Measurements from ENCODE around the gene SAMD14. TPM values are rescaled to one million over a fixed set of nuclear protein-coding genes. Genes with fewer than 3 reads are reported as not detected.

The SAMD14 gene
- total RNA-seq, 1 donor from 2014 or later = 3.6 TPM

DNA sequence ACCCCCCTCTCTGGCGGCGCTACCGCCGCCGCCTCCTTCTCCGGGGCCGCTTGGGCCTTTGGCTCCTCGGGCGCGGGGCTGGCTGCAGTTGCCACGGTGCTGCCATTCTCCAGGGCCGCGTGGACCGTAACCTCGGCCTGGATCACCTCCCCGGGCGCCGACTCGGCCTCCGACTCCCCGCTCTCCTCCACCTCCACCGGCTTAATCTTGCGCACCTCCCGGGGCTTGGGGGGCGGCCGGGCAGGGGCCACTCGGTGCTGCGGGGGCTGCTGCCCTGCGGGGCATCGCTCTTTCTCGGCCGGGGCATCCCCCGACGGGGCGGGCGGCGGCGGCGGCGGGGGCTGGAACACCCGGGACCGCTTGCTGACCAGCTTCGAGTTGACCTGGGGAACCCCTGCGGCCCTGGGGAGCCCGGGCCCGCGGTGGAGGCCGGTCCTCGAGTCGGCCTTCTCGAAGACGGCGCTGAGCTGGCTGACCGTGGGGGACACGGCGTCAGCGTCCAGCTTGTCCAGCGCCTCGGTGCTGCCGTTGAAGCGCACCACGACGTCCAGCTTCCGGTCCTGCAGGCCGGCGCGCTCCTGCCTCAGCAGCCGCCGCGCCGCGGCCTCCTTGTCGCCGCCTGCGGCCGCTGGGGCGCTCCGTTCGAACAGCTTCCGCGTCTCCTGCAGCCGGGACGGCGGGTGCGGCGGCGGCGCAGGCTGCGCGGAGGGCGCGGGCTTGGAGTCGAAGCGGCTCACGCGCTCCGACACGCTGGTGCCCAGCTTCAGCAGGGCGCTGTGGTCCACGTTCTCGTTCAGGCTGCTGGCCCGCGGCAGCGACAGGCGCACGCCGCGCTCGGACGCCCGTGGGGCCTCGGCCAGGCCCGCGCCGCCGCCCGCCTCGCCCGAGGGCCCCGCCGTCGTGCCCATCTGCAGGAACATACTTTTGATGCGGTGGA lies 19.7 kb upstream of the SAMD14 start:
- H3K27me3 Mint-ChIP-seq (ENCODE audit: insufficient read depth) = no peaks in the 10 kb centered on the region
- peak overlapping the region; percentile 94 for H3K27ac Mint-ChIP-seq

DNA sequence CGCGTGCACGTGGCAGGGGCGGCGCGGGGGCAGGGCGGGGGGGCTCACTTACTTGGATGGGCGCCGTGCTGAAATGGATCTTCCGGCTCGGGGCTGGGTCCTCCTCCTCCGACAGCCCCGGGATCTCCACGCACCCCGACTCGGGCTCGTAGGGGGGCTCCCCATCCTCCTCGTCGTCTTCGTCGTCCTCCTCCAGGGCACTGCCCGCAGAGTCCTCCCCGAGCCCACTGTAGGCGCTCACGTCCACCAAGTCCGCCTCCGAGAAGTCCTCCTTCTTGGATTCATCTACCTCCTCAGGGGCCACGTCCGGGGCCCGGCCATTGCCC lies 19.1 kb upstream of the SAMD14 start:
- Mint-ChIP-seq H3K4me1 (ENCODE audit: low read depth) (peaks cover 51% of the 10 kb centered on the region), H3K4me3 (peak overlapping the region; percentile 98), H3K36me3 (ENCODE audit: low read depth) (peaks cover 28% of the 10 kb centered on the region), H3K27me3 (ENCODE audit: insufficient read depth) (no peaks in the 10 kb centered on the region), H3K27ac (peak overlapping the region; percentile 94), H3K9me3 (no peaks in the 10 kb centered on the region)
- intact Hi-C loops (cut with micrococcal nuclease) = loop anchor here (2.0 kb wide), 1 partner anchor 18 kb away; the partner anchor contains the start of gene SAMD14
- no peak for DNase-seq (ENCODE audit: low spot score)

More for the DNA sequence above, 19.7 kb upstream of the SAMD14 start:
- peak; percentile 45 for DNase-seq (ENCODE audit: low spot score)
- H3K4me3 Mint-ChIP-seq = peak overlapping the region; percentile 98
- H3K36me3 Mint-ChIP-seq (ENCODE audit: low read depth) = peaks cover 22% of the 10 kb centered on the region
- peaks cover 51% of the 10 kb centered on the region for H3K4me1 Mint-ChIP-seq (ENCODE audit: low read depth)
- intact Hi-C loops (cut with micrococcal nuclease) = loop anchor here (2.0 to 5.0 kb wide), 3 partner anchors 19 to 472 kb away; partner anchors contain the start of genes KAT7, SAMD14 and SPOP
- H3K9me3 Mint-ChIP-seq = no peaks in the 10 kb centered on the region

DNA sequence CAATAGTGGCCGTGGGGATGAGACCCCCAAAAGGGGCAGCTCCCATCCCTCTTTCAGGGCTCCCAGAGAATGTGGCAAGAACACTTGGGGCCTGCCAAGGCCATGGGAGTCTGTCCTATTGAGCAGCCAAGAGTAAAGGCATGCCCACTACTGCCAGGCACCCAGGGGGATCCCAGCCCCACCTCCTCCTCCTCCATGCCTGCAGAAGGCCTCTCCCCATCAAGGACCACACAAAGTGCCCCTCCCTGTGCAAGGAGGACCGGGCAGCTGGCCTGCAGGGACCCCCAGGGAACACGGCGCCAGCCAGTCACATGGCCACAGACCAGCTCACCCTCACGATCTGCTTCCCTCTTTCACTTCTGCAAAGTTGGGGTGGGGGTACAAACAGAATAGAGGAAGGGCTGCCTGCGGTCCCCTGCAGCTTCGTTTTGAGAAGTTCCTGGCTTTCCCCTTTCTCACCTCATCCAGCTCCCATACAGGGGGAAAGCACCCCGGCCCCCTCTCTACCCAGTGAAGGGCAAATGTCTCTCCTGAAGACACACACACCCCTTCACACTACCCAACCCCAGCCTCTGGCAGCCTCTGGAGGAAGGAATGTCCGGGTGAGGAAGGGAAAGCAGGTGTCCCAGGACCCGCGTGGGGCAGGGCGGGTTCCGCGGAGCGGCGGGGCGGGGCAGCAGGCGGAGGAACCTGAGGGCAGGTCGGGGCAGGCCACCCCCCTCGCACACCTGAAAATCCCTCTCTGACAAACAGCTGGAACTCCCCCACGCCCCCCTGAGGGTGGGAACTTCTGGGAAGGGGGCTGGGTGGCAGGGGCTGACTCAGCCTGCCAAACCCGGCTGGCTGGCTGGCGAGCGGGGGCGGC lies 18.5 kb upstream of the SAMD14 start:
- peak; percentile 55 for DNase-seq (ENCODE audit: low spot score)
- intact Hi-C loops (cut with micrococcal nuclease) = loop anchor here (2.0 kb wide), 1 partner anchor 18 kb away; the partner anchor contains the start of gene SAMD14
- H3K4me1 Mint-ChIP-seq (ENCODE audit: low read depth) = peaks cover 56% of the 10 kb centered on the region
- H3K9me3 Mint-ChIP-seq = no peaks in the 10 kb centered on the region
- peak overlapping the region; percentile 94 for H3K27ac Mint-ChIP-seq
- peaks cover 30% of the 10 kb centered on the region for H3K36me3 Mint-ChIP-seq (ENCODE audit: low read depth)
- H3K4me3 Mint-ChIP-seq = peak overlapping the region; percentile 98
- H3K27me3 Mint-ChIP-seq (ENCODE audit: insufficient read depth) = no peaks in the 10 kb centered on the region

DNA sequence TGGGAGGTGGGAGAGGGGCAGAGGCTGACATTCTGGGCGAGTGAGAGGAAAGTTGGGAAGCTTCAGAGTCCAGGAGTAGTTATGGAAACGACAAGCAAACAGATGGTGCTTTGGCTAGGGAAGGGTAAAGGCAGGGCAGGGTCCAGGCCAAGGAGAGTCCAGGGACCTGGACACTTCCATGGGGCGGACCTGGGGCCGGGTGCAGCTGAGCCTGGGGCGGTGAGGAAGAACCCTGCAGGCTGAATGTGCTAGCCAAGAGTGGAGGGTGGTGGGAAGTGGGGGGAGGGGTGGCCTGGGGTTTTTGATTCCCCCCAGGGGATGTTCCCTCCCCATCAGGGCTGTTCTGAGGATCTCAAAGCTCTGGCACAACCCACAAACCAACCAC lies 17.9 kb upstream of the SAMD14 start:
- peaks cover 35% of the 10 kb centered on the region for H3K36me3 Mint-ChIP-seq (ENCODE audit: low read depth)
- no peaks in the 10 kb centered on the region for H3K9me3 Mint-ChIP-seq
- H3K4me1 Mint-ChIP-seq (ENCODE audit: low read depth) = peaks cover 62% of the 10 kb centered on the region
- peak overlapping the region; percentile 98 for H3K4me3 Mint-ChIP-seq
- H3K27me3 Mint-ChIP-seq (ENCODE audit: insufficient read depth) = no peaks in the 10 kb centered on the region
- DNase-seq (ENCODE audit: low spot score) = no peak
- H3K27ac Mint-ChIP-seq = peak overlapping the region; percentile 94
- intact Hi-C loops (cut with micrococcal nuclease) = loop anchor here (2.0 kb wide), 1 partner anchor 17 kb away; the partner anchor contains the start of gene SAMD14

DNA sequence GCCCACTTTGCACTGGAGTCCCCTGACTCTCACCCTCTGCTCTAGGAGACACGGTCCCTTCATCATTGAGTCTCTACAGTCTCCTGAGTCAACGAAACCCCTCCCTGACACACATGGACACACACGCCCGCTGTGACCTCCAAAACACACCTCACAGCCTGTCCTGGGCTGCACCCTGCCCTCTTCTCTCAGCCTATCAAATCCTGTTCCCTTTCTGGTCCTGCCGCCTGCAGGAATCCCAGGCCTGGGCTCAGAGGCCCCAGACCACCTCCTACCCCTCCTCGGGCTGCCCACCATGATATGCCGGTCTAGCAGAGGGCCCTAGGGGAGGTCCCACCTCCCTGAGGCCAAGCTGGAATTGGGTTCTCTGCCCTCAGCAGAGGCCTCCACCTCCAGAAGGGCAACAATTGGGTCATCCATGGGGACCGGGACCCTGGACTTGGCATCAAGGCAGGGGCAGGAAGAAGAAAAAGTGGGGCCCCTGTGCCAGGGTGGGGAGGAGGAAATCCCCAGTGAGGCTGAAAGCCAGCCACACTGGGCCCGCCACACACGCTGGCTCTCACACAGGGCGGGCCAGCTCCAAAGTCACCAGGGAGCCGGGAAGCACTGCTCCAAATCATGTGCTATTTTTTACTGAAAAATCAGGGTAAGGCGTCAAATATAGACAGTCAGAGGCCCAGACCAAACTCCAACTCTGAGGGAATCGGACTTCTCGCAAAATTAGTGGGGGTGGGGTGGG lies 17.1 kb upstream of the SAMD14 start:
- Mint-ChIP-seq H3K4me1 (ENCODE audit: low read depth) (peaks cover 65% of the 10 kb centered on the region), H3K27me3 (ENCODE audit: insufficient read depth) (no peaks in the 10 kb centered on the region), H3K27ac (peak overlapping the region; percentile 94), H3K4me3 (peak overlapping the region; percentile 98), H3K36me3 (ENCODE audit: low read depth) (peaks cover 42% of the 10 kb centered on the region), H3K9me3 (no peaks in the 10 kb centered on the region)
- intact Hi-C loops (cut with micrococcal nuclease) = no loop called here
- no peak for DNase-seq (ENCODE audit: low spot score)

DNA sequence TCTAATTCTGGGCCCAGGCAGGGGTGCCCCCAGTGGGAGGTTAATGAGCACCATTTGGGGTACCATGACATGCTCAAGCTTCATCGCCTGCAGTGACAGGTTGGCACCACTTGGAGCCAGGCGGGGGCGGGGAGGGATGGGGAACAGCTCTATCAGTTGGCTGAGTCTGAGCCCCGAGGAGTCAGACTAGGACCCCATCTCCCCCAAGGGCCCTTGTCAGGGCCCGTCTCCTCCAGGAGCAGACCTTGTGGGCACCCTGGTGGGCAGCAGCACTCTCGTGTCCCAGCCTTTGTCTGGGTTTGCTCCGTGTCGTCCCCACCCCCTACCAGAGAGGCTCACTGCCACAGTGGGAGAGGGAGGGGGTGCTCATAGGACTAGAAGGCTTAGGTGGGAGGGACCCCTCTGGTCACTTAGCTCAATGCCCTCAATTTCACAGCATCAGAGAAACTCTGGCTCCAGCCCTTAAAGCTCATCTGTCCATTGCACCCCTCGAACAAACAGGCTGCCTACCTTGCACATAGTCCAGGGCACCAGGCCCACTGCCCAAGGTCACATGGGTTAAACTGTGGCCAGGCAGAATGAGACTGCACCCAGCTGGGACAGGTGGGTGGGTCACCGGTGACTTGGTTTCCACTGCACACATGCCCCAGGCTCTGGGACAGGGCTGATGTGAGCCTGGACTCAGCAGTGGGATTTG lies 16.4 kb upstream of the SAMD14 start:
- peak overlapping the region; percentile 94 for H3K27ac Mint-ChIP-seq
- H3K36me3 Mint-ChIP-seq (ENCODE audit: low read depth) = peaks cover 47% of the 10 kb centered on the region
- intact Hi-C loops (cut with micrococcal nuclease) = no loop called here
- peak overlapping the region; percentile 98 for H3K4me3 Mint-ChIP-seq
- peaks cover 65% of the 10 kb centered on the region for H3K4me1 Mint-ChIP-seq (ENCODE audit: low read depth)
- no peaks in the 10 kb centered on the region for H3K27me3 Mint-ChIP-seq (ENCODE audit: insufficient read depth)
- H3K9me3 Mint-ChIP-seq = no peaks in the 10 kb centered on the region
- no peak for DNase-seq (ENCODE audit: low spot score)

DNA sequence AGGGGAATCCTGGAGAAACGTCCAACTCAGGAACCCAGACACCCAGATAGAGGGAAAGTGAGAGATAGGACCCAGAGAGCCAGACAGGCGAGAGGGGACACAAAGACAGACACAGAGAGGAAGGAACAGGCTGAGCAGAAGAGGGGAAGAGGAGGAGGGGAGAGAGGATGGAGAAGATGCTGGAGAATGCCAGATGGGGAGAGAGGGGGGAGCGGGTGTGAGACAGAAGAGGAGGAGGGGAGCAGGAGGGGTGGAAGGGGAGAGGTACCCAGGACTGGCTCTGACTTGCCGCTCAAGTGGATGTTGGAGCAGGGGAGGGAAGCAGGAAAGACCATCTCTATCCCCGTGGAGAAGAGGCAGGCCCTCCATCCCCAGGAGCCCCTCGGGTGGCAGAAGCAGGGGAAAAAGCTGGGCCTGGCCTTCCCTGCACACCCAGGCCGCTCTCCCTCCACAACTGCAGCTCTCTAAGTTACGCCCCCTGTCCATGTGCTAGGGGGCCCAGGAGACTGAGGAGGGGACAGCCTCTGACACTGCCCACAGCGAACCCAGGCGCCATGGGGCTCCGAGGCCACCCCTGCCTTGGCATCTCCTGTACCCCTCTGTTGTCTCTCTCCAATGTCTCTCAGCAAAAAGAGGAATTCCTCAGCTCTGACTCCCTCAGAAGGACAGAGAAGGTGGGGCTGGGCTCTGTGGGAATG lies 15.7 kb upstream of the SAMD14 start:
- intact Hi-C loops (cut with micrococcal nuclease) = no loop called here
- Mint-ChIP-seq H3K4me3 (peak overlapping the region; percentile 77), H3K27me3 (ENCODE audit: insufficient read depth) (no peaks in the 10 kb centered on the region), H3K27ac (peak overlapping the region; percentile 75), H3K4me1 (ENCODE audit: low read depth) (peaks cover 71% of the 10 kb centered on the region), H3K9me3 (no peaks in the 10 kb centered on the region), H3K36me3 (ENCODE audit: low read depth) (peaks cover 52% of the 10 kb centered on the region)
- DNase-seq (ENCODE audit: low spot score) = no peak

DNA sequence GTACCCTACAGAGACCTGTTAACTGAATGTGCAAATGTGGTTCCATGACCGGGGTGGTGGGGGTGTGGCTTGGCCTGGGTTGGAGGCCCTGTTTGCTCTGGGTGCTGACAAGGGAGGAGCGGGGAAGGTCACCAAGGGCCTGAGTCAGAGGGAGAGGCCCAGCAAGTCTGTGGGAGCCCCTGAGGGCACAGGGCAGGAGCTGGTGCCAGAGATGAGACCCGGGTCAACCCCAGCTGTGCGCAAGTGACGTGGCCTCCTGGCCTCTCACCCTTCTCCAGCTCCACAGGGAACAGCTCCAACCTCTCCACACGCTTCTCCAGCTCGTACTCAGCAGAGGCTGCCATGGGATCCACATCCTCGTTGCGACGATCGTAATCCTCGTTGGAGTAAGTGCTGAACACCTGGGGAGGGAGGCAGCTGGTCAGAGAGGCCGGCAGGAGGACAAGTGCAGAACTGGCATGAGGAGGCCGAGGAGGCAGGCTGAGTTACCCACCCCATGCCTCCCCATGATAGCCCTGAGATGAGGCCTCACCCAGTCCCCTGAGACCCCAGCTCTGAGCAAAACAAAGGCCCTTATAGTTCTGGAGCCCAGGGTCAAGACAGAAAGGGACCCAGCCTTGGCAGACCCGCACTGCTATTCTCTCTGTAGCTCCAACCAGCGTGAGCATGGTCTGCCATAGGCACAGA lies 15.0 kb upstream of the SAMD14 start:
- Mint-ChIP-seq H3K27ac (peak overlapping the region; percentile 75), H3K36me3 (ENCODE audit: low read depth) (peaks cover 58% of the 10 kb centered on the region), H3K27me3 (ENCODE audit: insufficient read depth) (no peaks in the 10 kb centered on the region), H3K4me3 (peak overlapping the region; percentile 77), H3K4me1 (ENCODE audit: low read depth) (peaks cover 78% of the 10 kb centered on the region), H3K9me3 (no peaks in the 10 kb centered on the region)
- intact Hi-C loops (cut with micrococcal nuclease) = no loop called here
- no peak for DNase-seq (ENCODE audit: low spot score)

DNA sequence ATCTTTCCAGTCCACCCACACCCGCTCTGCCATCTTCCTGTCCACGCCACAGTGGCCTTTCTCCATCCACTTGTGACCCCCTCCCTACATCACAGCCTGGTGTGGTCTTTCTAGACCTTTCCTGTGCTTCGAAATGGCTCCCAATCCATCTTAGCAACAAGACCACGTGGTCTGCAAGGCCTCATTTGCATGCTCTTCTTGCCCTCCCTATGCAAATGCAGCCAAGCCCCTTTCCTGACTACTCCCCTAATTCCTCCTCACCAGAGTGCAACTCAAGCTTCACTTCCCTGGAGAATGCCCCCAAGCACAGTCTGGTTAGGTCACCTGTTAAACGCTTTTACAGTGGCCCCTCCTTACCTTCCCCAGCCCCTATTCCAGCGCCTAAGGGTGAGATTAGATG lies 14.4 kb upstream of the SAMD14 start:
- DNase-seq (ENCODE audit: low spot score) = no peak
- intact Hi-C loops (cut with micrococcal nuclease) = no loop called here
- H3K4me1 Mint-ChIP-seq (ENCODE audit: low read depth) = peaks cover 84% of the 10 kb centered on the region
- H3K27me3 Mint-ChIP-seq (ENCODE audit: insufficient read depth) = no peaks in the 10 kb centered on the region
- H3K27ac Mint-ChIP-seq = peak overlapping the region; percentile 64
- peaks cover 64% of the 10 kb centered on the region for H3K36me3 Mint-ChIP-seq (ENCODE audit: low read depth)
- no peaks in the 10 kb centered on the region for H3K9me3 Mint-ChIP-seq
- H3K4me3 Mint-ChIP-seq = peak overlapping the region; percentile 9

DNA sequence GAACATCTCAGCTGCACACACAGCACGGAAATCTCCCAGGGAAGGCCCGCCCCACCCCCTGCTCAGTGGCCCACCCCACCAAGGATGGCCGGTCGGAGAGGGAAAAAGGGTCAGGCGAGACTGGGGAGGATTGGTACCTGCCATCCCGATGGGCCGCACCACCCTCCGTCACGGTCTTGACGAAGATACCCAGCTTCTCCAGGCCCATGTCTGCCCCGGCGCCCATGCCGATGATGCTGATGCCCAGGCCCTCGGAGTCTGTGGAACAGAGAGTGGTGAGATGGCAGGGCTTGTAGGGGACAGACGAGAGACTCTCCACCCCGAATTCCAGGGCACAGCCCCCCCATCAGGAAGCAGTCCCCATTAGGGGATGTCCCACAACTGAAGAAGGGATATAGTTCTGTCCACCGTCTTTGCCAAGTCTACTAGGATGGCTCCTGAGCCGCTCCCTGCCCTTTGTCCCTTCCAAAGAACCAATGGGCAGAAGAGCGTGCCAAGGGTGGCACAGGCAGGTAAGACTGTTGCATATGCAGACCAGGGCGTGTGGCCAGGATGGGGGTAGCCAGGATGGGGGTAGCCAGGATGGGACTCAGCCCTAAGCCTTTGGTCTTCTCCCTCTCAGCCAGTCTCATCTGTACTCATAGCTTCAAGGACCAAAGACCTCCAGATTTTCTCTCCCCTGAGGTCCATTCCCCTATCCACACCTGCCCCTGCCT lies 13.7 kb upstream of the SAMD14 start:
- Mint-ChIP-seq H3K4me1 (ENCODE audit: low read depth) (peaks cover 86% of the 10 kb centered on the region), H3K36me3 (ENCODE audit: low read depth) (peaks cover 70% of the 10 kb centered on the region), H3K27me3 (ENCODE audit: insufficient read depth) (no peaks in the 10 kb centered on the region), H3K9me3 (no peaks in the 10 kb centered on the region), H3K27ac (peak overlapping the region; percentile 64), H3K4me3 (no peak overlapping the region)
- no peak for DNase-seq (ENCODE audit: low spot score)
- intact Hi-C loops (cut with micrococcal nuclease) = no loop called here

DNA sequence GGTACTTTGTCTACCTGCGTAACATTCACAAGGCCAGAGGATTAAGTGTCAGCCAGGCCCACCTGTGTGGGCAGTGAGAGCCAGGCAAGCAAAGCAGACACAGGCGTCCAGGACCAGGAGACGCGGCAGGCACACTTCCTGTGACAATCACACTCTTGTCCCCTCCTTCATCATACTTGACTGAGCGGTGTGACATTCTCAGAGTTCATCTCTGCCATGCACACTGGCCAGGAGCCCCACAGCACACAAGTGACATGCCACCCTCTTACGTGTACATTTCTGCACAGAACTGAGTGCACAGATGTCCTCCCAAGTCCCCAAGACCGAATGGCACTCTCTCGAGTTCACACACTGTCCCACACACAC lies 11.8 kb upstream of the SAMD14 start:
- Mint-ChIP-seq H3K9me3 (no peaks in the 10 kb centered on the region), H3K27me3 (ENCODE audit: insufficient read depth) (no peaks in the 10 kb centered on the region), H3K27ac (peak overlapping the region; percentile 87), H3K36me3 (ENCODE audit: low read depth) (peaks cover 74% of the 10 kb centered on the region), H3K4me1 (ENCODE audit: low read depth) (peaks cover 92% of the 10 kb centered on the region), H3K4me3 (peak overlapping the region; percentile 60)
- DNase-seq (ENCODE audit: low spot score) = no peak
- intact Hi-C loops (cut with micrococcal nuclease) = loop anchor here (2.0 kb wide), 1 partner anchor 57 kb away; no protein-coding TSS in a partner anchor

Data from activated T-helper 1 cell treated with anti-CD3 and anti-CD28 coated beads, Interleukin-12 subunit alpha, Interleukin-12 subunit beta, Interleukin-2, Interleukin-4 antibody, amounts not matched to agents 30 ng/mL and 10 ng/mL and 1 ng/mL, durations not matched to agents 14 hours and 24 hours and 36 hours (primary cell).